Smooth muscle cell (in vitro differentiated cells): ENCODE measurements around the gene ST6GALNAC3. TPM values are rescaled to one million over a fixed set of nuclear protein-coding genes. Genes with fewer than 3 reads are reported as not detected.

Source experiments
- DNase-seq: peaks from one replicate; lab custom pipeline; 2025; ENCODE audit not compliant: unreplicated experiment; lab: John Stamatoyannopoulos, UW
- H2AFZ ChIP-seq: fragments of 200-600 bp; sonication (generic); 2 replicates; pipeline ENCODE4 v1.6.0; 2016; ENCODE audit warnings: antibody characterized with exemption, low read depth, mild to moderate bottlenecking
- H3F3A ChIP-seq: fragments of 200-600 bp; sonication (generic); 2 replicates; pipeline ENCODE4 v1.6.0; 2017; ENCODE audit warnings: antibody characterized with exemption, low read depth
- H3K27ac ChIP-seq: fragments of 200-600 bp; sonication (generic); 2 replicates; pipeline ENCODE4 v1.5.1; 2016; ENCODE audit warnings: low read depth, mild to moderate bottlenecking
- H3K27me3 ChIP-seq: fragments of 200-600 bp; sonication (generic); 2 replicates; pipeline ENCODE4 v1.6.1; 2016; ENCODE audit warnings: low read depth, mild to moderate bottlenecking
- H3K36me3 ChIP-seq: fragments of 200-600 bp; sonication (generic); 2 replicates; pipeline ENCODE4 v1.5.1; 2016; ENCODE audit warnings: low read depth
- H3K4me1 ChIP-seq: fragments of 200-600 bp; sonication (generic); 2 replicates; pipeline ENCODE4 v1.5.1; 2016; ENCODE audit warnings: low read depth
- H3K4me2 ChIP-seq: fragments of 200-600 bp; sonication (generic); 2 replicates; pipeline ENCODE4 v1.6.0; 2016; ENCODE audit warnings: mild to moderate bottlenecking
- H3K4me3 ChIP-seq: fragments of 200-600 bp; sonication (generic); 2 replicates; pipeline ENCODE4 v1.5.1; 2016; ENCODE audit warnings: mild to moderate bottlenecking
- H3K79me2 ChIP-seq: fragments of 200-600 bp; sonication (generic); 2 replicates; pipeline ENCODE4 v1.6.0; 2016; ENCODE audit warnings: low read depth, mild to moderate bottlenecking
- H3K9ac ChIP-seq: fragments of 200-600 bp; sonication (generic); 2 replicates; pipeline ENCODE4 v1.6.0; 2016; ENCODE audit warnings: low read depth
- H3K9me3 ChIP-seq: fragments of 200-600 bp; sonication (generic); replicated peaks from 2 replicates; pipeline ENCODE4 v1.5.1; 2016; ENCODE audit warnings: low read depth
- H4K20me1 ChIP-seq: fragments of 200-600 bp; sonication (generic); 2 replicates; pipeline ENCODE4 v1.6.0; 2016; ENCODE audit warnings: low read depth
- CTCF ChIP-seq: fragments of 200-600 bp; sonication (generic); IDR thresholded peaks from 2 replicates; pipeline ENCODE4 v1.5.1; 2017; ENCODE audit warnings: borderline replicate concordance, mild to moderate bottlenecking, antibody characterized with exemption; ENCODE audit not compliant: insufficient read depth, poor library complexity, severe bottlenecking
- WGBS: methylation state at CpG from one replicate; pipeline ENCODE4 v1.1.7; 2016; ENCODE audit warnings: low lambda C conversion rate; 5-methylcytosine and 5-hydroxymethylcytosine counted together
- polyA plus RNA-seq: library from polyadenylated mRNA; unstranded; fragments of >200 nt; fragmentation: Nextera tagmentation; extraction: Ambion mirVana; gene quantifications from 2 replicates; pipeline ENCODE4 v1.2.1, GENCODE V29; 2016
- total RNA-seq: library from RNA; depleted of rRNA; stranded (reverse); fragments of >200 nt; gene quantifications from 2 replicates; pipeline ENCODE4 v1.2.3, GENCODE V29; 2014

ST6GALNAC3 gene
- total and polyA plus RNA-seq, 2 experiments from 2014 or later = 9.3 to 13.4 TPM

- Histone ChIP-seq H2AFZ (no peak overlapping the region), H3K27ac (peak overlapping the region; percentile 12), H3K79me2 (no peaks in the 10 kb centered on the region), H3F3A (no peaks in the 10 kb centered on the region), H3K9ac (no peak overlapping the region), H3K36me3 (no peaks in the 10 kb centered on the region), H3K27me3 (no peaks in the 10 kb centered on the region), H4K20me1 (no peaks in the 10 kb centered on the region), H3K9me3 (no peaks in the 10 kb centered on the region), H3K4me3 (no peak overlapping the region), H3K4me1 (peaks cover 4% of the 10 kb centered on the region), H3K4me2 (peak overlapping the region; percentile 26)
- WGBS = 26% methylated on average over 5 of the region's 5 CpGs
- DNase-seq = no peak
- no peak for TF ChIP-seq CTCF
Measured at GRCh38 chr1:76142771-76143540, 68.4 kb downstream of the ST6GALNAC3 start.

GRCh38 chr1:76144247-76144646 lies 69.7 kb downstream of the ST6GALNAC3 start:
- 91% methylated on average over 2 of the region's 2 CpGs for WGBS
- H3F3A ChIP-seq = no peaks in the 10 kb centered on the region

GRCh38 chr1:76145332-76145731 lies 70.8 kb downstream of the ST6GALNAC3 start:
- H4K20me1 ChIP-seq = no peaks in the 10 kb centered on the region
- no peak for DNase-seq
- no peaks in the 10 kb centered on the region for H3F3A ChIP-seq
- WGBS = 76% methylated on average over 6 of the region's 6 CpGs
- no peaks in the 10 kb centered on the region for H3K79me2 ChIP-seq
- no peak overlapping the region for H3K9ac ChIP-seq
- TF ChIP-seq CTCF = no peak
- H3K4me2 ChIP-seq = no peak overlapping the region
- H3K9me3 ChIP-seq = no peaks in the 10 kb centered on the region
- H2AFZ ChIP-seq = peak overlapping the region; percentile 34
- no peaks in the 10 kb centered on the region for H3K36me3 ChIP-seq
- peak overlapping the region; percentile 45 for H3K27ac ChIP-seq
- H3K4me3 ChIP-seq = no peak overlapping the region
- no peaks in the 10 kb centered on the region for H3K27me3 ChIP-seq
- H3K4me1 ChIP-seq = peaks cover under 1% of the 10 kb centered on the region

More at GRCh38 chr1:76144247-76144646, 69.7 kb downstream of the ST6GALNAC3 start:
- no peaks in the 10 kb centered on the region for H3K27me3 ChIP-seq
- H3K79me2 ChIP-seq = no peaks in the 10 kb centered on the region
- no peaks in the 10 kb centered on the region for H4K20me1 ChIP-seq
- no peak overlapping the region for H3K27ac ChIP-seq
- no peaks in the 10 kb centered on the region for H3K36me3 ChIP-seq
- DNase-seq = no peak
- H3K4me2 ChIP-seq = no peak overlapping the region
- H3K9me3 ChIP-seq = no peaks in the 10 kb centered on the region
- no peak for TF ChIP-seq CTCF
- no peak overlapping the region for H3K4me3 ChIP-seq
- H3K9ac ChIP-seq = no peak overlapping the region
- peaks cover 4% of the 10 kb centered on the region for H3K4me1 ChIP-seq
- H2AFZ ChIP-seq = no peak overlapping the region

DNA sequence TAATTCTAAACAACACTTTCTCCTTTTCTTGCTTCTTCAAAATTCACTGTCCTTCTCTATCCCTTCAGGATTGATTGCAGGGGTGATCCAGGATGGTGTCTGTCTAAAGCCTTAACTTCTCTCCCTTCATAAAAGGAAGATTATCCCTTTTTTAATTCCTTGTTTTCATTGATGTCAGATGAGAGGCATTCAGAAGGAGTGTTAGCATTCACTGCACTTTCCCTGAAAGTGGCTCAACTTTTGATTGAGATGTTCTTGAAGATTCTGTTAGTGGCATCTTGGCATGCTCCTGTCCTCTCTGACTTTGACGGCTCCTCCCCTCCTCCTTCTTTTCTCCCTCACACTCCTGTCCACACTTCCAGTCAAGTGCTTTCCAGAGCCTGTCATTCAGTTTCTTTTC lies 71.6 kb downstream of the ST6GALNAC3 start:
- no peak overlapping the region for H3K27ac ChIP-seq
- H3K4me2 ChIP-seq = no peak overlapping the region
- DNase-seq = no peak
- H3K9ac ChIP-seq = no peak overlapping the region
- WGBS = 65% methylated on average over 1 of the region's 1 CpG
- no peaks in the 10 kb centered on the region for H3K27me3 ChIP-seq
- H4K20me1 ChIP-seq = no peaks in the 10 kb centered on the region
- no peaks in the 10 kb centered on the region for H3K36me3 ChIP-seq
- no peaks in the 10 kb centered on the region for H3K9me3 ChIP-seq
- H2AFZ ChIP-seq = no peak overlapping the region
- no peak for TF ChIP-seq CTCF
- H3K4me1 ChIP-seq = no peaks in the 10 kb centered on the region
- no peaks in the 10 kb centered on the region for H3F3A ChIP-seq
- H3K79me2 ChIP-seq = no peaks in the 10 kb centered on the region
- no peak overlapping the region for H3K4me3 ChIP-seq
